DMS153 treated with DMSO at 0.1 percent for 48 hours (cell line): Measurements from ENCODE around the gene DAND5.
A peak's percentile ranks its signal among the peaks of the same experiment; 100 is the strongest.
"Not testable (repeated sequence)": the region's sequence is repeated elsewhere in the genome, so short reads cannot be mapped to it uniquely, and the experiment has no call there.

Source experiments
- DNase-seq: peaks from one replicate; lab custom pipeline; 2025; ENCODE audit not compliant: unreplicated experiment; lab: John Stamatoyannopoulos, UW

DAND5 gene

GRCh38 chr19:12965017-12965811, 4.2 kb upstream of the DAND5 start:
- DNase-seq: peak; percentile 67

GRCh38 chr19:12965812-12966135, 3.6 kb upstream of the DAND5 start:
- DNase-seq: no peak

- no peak for DNase-seq
Observed at GRCh38 chr19:12967907-12968306, 1.5 kb upstream of the DAND5 start.

GRCh38 chr19:12970070-12970820, 869 bp downstream of the DAND5 start:
- no peak for DNase-seq

- no peak for DNase-seq
Observed at GRCh38 chr19:12973236-12973635, 3.9 kb downstream of the DAND5 start.

- no peak for DNase-seq
Observed at GRCh38 chr19:12974301-12975220, 5.2 kb downstream of the DAND5 start.

GRCh38 chr19:12975221-12975741, 5.9 kb downstream of the DAND5 start:
- DNase-seq: no peak

GRCh38 chr19:12976109-12976508, 6.7 kb downstream of the DAND5 start:
- not testable (repeated sequence) for DNase-seq

- no peak for DNase-seq
Observed at GRCh38 chr19:12979974-12980373, 10.6 kb downstream of the DAND5 start.

GRCh38 chr19:12982648-12983047, 13.3 kb downstream of the DAND5 start:
- no peak for DNase-seq

- DNase-seq: no peak
Observed at GRCh38 chr19:12983091-12983490, 13.7 kb downstream of the DAND5 start.

GRCh38 chr19:12983542-12984142, 14.3 kb downstream of the DAND5 start:
- peak; percentile 48 for DNase-seq

GRCh38 chr19:12984143-12984627, 14.8 kb downstream of the DAND5 start:
- DNase-seq: no peak

GRCh38 chr19:12984683-12985048, 15.3 kb downstream of the DAND5 start:
- DNase-seq: no peak

- no peak for DNase-seq
Observed at GRCh38 chr19:12985049-12985776, 15.8 kb downstream of the DAND5 start.

- no peak for DNase-seq
Observed at GRCh38 chr19:12986726-12987125, 17.4 kb downstream of the DAND5 start.

GRCh38 chr19:12987190-12987589, 17.8 kb downstream of the DAND5 start:
- DNase-seq: no peak

- DNase-seq: no peak
Observed at GRCh38 chr19:12987781-12988180, 18.4 kb downstream of the DAND5 start.

GRCh38 chr19:12990431-12990830, 21.1 kb downstream of the DAND5 start:
- DNase-seq: no peak

- DNase-seq: no peak
Observed at GRCh38 chr19:12990853-12991252, 21.5 kb downstream of the DAND5 start.
